Measurements from ENCODE around the gene ATP6AP1. TPM values are rescaled to one million over a fixed set of nuclear protein-coding genes. Genes with fewer than 3 reads are reported as not detected.

ATP6AP1 gene
- total and polyA plus RNA-seq, 10 of the 15 experiments (the other 5 are each of a cell fraction or from before 2014, with no cell fraction given): 4.5 to 56.4 (median 32.0) TPM

GRCh38 chrX:154481195-154481594 lies 52.7 kb downstream of the ATP6AP1 start (continued):
- TF ChIP-seq ZNF687 (IDR thresholded peaks at IDR 0.05): no peak
- TF ChIP-seq CBX5 (IDR thresholded peaks at IDR 0.05; ENCODE audit: low read depth): no peak
- no peak for TF ChIP-seq ESRRA (IDR thresholded peaks at IDR 0.05; ENCODE audit: low read length)
- no peak for TF ChIP-seq RUNX3 (IDR thresholded peaks at IDR 0.05; ENCODE audit: low read length)
- no peak for TF ChIP-seq HSF1 (IDR thresholded peaks at IDR 0.05; ENCODE audit: low read depth, low read length)
- no peak for TF ChIP-seq RFX5 (IDR thresholded peaks at IDR 0.05; ENCODE audit: low read depth, low read length)
- no peak for TF ChIP-seq MTA3 (IDR thresholded peaks at IDR 0.05; ENCODE audit: borderline replicate concordance, low read length)
- TF ChIP-seq ZSCAN29 (IDR thresholded peaks at IDR 0.05): no peak
- TF ChIP-seq BRCA1 (IDR thresholded peaks at IDR 0.05; ENCODE audit: low read depth, low read length): no peak

Data from GM12878 (cell line).